Activated naive CD8-positive, alpha-beta T cell treated with anti-CD3 and anti-CD28 coated beads, Interleukin-2, amount 10 ng/mL, durations not matched to agents 7 days and 5 days (primary cell): ENCODE results near the gene FOXN4. TPM values are rescaled to one million over a fixed set of nuclear protein-coding genes. Genes with fewer than 3 reads are reported as not detected.

Experiments
- ATAC-seq: fragments of 150-1000 bp; cut with Tn5 transposase; one replicate; pipeline ENCODE4 v1.10.0; 2021; ENCODE audit warnings: low read depth, moderate library complexity
- POLR2A ChIA-PET: fragments of 350-600 bp; sonication (Branson Sonifier 250); formaldehyde crosslinking; loops from one replicate; lab custom pipeline; 2021; ENCODE audit warnings: antibody characterized with exemption; lab: Charles Lee
- DNase-seq: peaks from one replicate; pipeline ENCODE4 v3.0.0; 2021
- H3K27ac Mint-ChIP-seq: one replicate; pipeline ENCODE4 v1.8.0; 2022; ENCODE audit warnings: mild to moderate bottlenecking, mixed read lengths
- H3K27me3 Mint-ChIP-seq: one replicate; pipeline ENCODE4 v1.8.0; 2022; ENCODE audit warnings: mild to moderate bottlenecking, moderate library complexity, mixed read lengths
- H3K36me3 Mint-ChIP-seq: one replicate; pipeline ENCODE4 v1.8.0; 2021; ENCODE audit warnings: mild to moderate bottlenecking, mixed read lengths
- H3K4me1 Mint-ChIP-seq: one replicate; pipeline ENCODE4 v1.8.0; 2021; ENCODE audit warnings: mixed read lengths
- H3K4me3 Mint-ChIP-seq: one replicate; pipeline ENCODE4 v1.8.0; 2022; ENCODE audit warnings: mild to moderate bottlenecking, moderate library complexity, mixed read lengths
- H3K9me3 Mint-ChIP-seq: one replicate; pipeline ENCODE4 v1.8.0; 2021; ENCODE audit warnings: mixed read lengths
- total RNA-seq, 2 experiments: library from RNA; stranded (reverse); gene quantifications; one replicate each; pipeline ENCODE4 v1.2.3, GENCODE V29; 2021

FOXN4 gene
- total RNA-seq, 2 experiments from 2014 or later = not detected

- ATAC-seq (no peak), DNase-seq (no peak)
- H3K36me3 Mint-ChIP-seq = no peaks in the 10 kb centered on the region
- peaks cover 6% of the 10 kb centered on the region for H3K27me3 Mint-ChIP-seq
- H3K27ac Mint-ChIP-seq = no peak overlapping the region
- POLR2A ChIA-PET = no interaction called here
- H3K4me1 Mint-ChIP-seq = no peaks in the 10 kb centered on the region
- H3K9me3 Mint-ChIP-seq = peaks cover 2% of the 10 kb centered on the region
- no peak overlapping the region for H3K4me3 Mint-ChIP-seq
These were observed 39.7 kb downstream of the FOXN4 start for GRCh38 chr12:109269428-109269827.

- H3K4me3 Mint-ChIP-seq = no peak overlapping the region
- no peaks in the 10 kb centered on the region for H3K36me3 Mint-ChIP-seq
- DNase-seq = no peak
- H3K27me3 Mint-ChIP-seq = peaks cover 4% of the 10 kb centered on the region
- POLR2A ChIA-PET = no interaction called here
- H3K27ac Mint-ChIP-seq = no peak overlapping the region
- no peaks in the 10 kb centered on the region for H3K4me1 Mint-ChIP-seq
- peaks cover 2% of the 10 kb centered on the region for H3K9me3 Mint-ChIP-seq
- no peak for ATAC-seq
These were observed 40.2 kb downstream of the FOXN4 start for GRCh38 chr12:109268896-109269295.

GRCh38 chr12:109267361-109267760, 41.7 kb downstream of the FOXN4 start:
- ATAC-seq = no peak
- peaks cover 4% of the 10 kb centered on the region for H3K27me3 Mint-ChIP-seq
- DNase-seq = no peak
- no peak overlapping the region for H3K4me3 Mint-ChIP-seq
- no peaks in the 10 kb centered on the region for H3K4me1 Mint-ChIP-seq
- no peak overlapping the region for H3K27ac Mint-ChIP-seq
- POLR2A ChIA-PET = no interaction called here
- peaks cover 3% of the 10 kb centered on the region for H3K36me3 Mint-ChIP-seq
- H3K9me3 Mint-ChIP-seq = peaks cover 2% of the 10 kb centered on the region

- Mint-ChIP-seq H3K36me3 (peaks cover 3% of the 10 kb centered on the region), H3K27me3 (no peaks in the 10 kb centered on the region), H3K27ac (no peak overlapping the region), H3K9me3 (peaks cover 2% of the 10 kb centered on the region), H3K4me1 (no peaks in the 10 kb centered on the region), H3K4me3 (no peak overlapping the region)
- DNase-seq = no peak
- no peak for ATAC-seq
- POLR2A ChIA-PET = no interaction called here
These were observed 42.8 kb downstream of the FOXN4 start for GRCh38 chr12:109266106-109266879.

- no peak for DNase-seq
- no peak overlapping the region for H3K4me3 Mint-ChIP-seq
- H3K27ac Mint-ChIP-seq = no peak overlapping the region
- peaks cover 5% of the 10 kb centered on the region for H3K36me3 Mint-ChIP-seq
- H3K9me3 Mint-ChIP-seq = no peaks in the 10 kb centered on the region
- no peaks in the 10 kb centered on the region for H3K4me1 Mint-ChIP-seq
- no peaks in the 10 kb centered on the region for H3K27me3 Mint-ChIP-seq
- POLR2A ChIA-PET = no interaction called here
- no peak for ATAC-seq
These were observed 44.0 kb downstream of the FOXN4 start for GRCh38 chr12:109264943-109265650.

GRCh38 chr12:109264095-109264942, 44.8 kb downstream of the FOXN4 start:
- POLR2A ChIA-PET = no interaction called here
- DNase-seq = peak; percentile 50
- Mint-ChIP-seq H3K36me3 (peaks cover 5% of the 10 kb centered on the region), H3K4me1 (no peaks in the 10 kb centered on the region), H3K27ac (no peak overlapping the region), H3K27me3 (no peaks in the 10 kb centered on the region), H3K4me3 (no peak overlapping the region), H3K9me3 (no peaks in the 10 kb centered on the region)
- ATAC-seq = peak; percentile 45

- no peaks in the 10 kb centered on the region for H3K4me1 Mint-ChIP-seq
- no peaks in the 10 kb centered on the region for H3K27me3 Mint-ChIP-seq
- POLR2A ChIA-PET = no interaction called here
- DNase-seq (no peak), ATAC-seq (no peak)
- no peak overlapping the region for H3K27ac Mint-ChIP-seq
- H3K4me3 Mint-ChIP-seq = no peak overlapping the region
- H3K9me3 Mint-ChIP-seq = no peaks in the 10 kb centered on the region
- H3K36me3 Mint-ChIP-seq = peaks cover 5% of the 10 kb centered on the region
These were observed 45.6 kb downstream of the FOXN4 start for GRCh38 chr12:109263439-109263838.

- Mint-ChIP-seq H3K27me3 (no peaks in the 10 kb centered on the region), H3K27ac (no peak overlapping the region), H3K4me1 (no peaks in the 10 kb centered on the region), H3K4me3 (no peak overlapping the region), H3K36me3 (peaks cover 5% of the 10 kb centered on the region), H3K9me3 (no peaks in the 10 kb centered on the region)
- DNase-seq = no peak
- no peak for ATAC-seq
- POLR2A ChIA-PET = interaction anchor here (0.6 kb wide), 1 partner anchor 1871 kb away, joined by 3 read pairs; no protein-coding TSS in a partner anchor
These were observed 47.1 kb downstream of the FOXN4 start for GRCh38 chr12:109261939-109262338.

GRCh38 chr12:109261087-109261486, 48.0 kb downstream of the FOXN4 start:
- ATAC-seq (no peak), DNase-seq (no peak)
- Mint-ChIP-seq H3K4me1 (no peaks in the 10 kb centered on the region), H3K36me3 (peaks cover 5% of the 10 kb centered on the region), H3K9me3 (no peaks in the 10 kb centered on the region), H3K4me3 (no peak overlapping the region), H3K27ac (no peak overlapping the region), H3K27me3 (no peaks in the 10 kb centered on the region)
- POLR2A ChIA-PET = no interaction called here

- Mint-ChIP-seq H3K36me3 (peaks cover 17% of the 10 kb centered on the region), H3K9me3 (peaks cover 4% of the 10 kb centered on the region), H3K4me3 (no peak overlapping the region), H3K4me1 (no peaks in the 10 kb centered on the region), H3K27me3 (no peaks in the 10 kb centered on the region), H3K27ac (no peak overlapping the region)
- ATAC-seq (no peak), DNase-seq (no peak)
- POLR2A ChIA-PET = no interaction called here
These were observed 49.6 kb downstream of the FOXN4 start for GRCh38 chr12:109259545-109259895.

- no peaks in the 10 kb centered on the region for H3K27me3 Mint-ChIP-seq
- H3K36me3 Mint-ChIP-seq = peaks cover 20% of the 10 kb centered on the region
- no peaks in the 10 kb centered on the region for H3K4me1 Mint-ChIP-seq
- ATAC-seq = no peak
- peaks cover 7% of the 10 kb centered on the region for H3K9me3 Mint-ChIP-seq
- POLR2A ChIA-PET = no interaction called here
- DNase-seq = no peak
- H3K27ac Mint-ChIP-seq = no peak overlapping the region
- no peak overlapping the region for H3K4me3 Mint-ChIP-seq
These were observed 50.2 kb downstream of the FOXN4 start for GRCh38 chr12:109258607-109259544.

- Mint-ChIP-seq H3K36me3 (peaks cover 22% of the 10 kb centered on the region), H3K27me3 (no peaks in the 10 kb centered on the region), H3K4me1 (no peaks in the 10 kb centered on the region), H3K4me3 (no peak overlapping the region), H3K27ac (no peak overlapping the region), H3K9me3 (peaks cover 10% of the 10 kb centered on the region)
- no peak for DNase-seq
- POLR2A ChIA-PET = no interaction called here
- ATAC-seq = no peak
These were observed 50.9 kb downstream of the FOXN4 start for GRCh38 chr12:109258201-109258600.

GRCh38 chr12:109256011-109256410, 53.1 kb downstream of the FOXN4 start:
- Mint-ChIP-seq H3K36me3 (peaks cover 26% of the 10 kb centered on the region), H3K27me3 (no peaks in the 10 kb centered on the region), H3K4me3 (no peak overlapping the region), H3K4me1 (no peaks in the 10 kb centered on the region), H3K9me3 (peaks cover 13% of the 10 kb centered on the region), H3K27ac (no peak overlapping the region)
- POLR2A ChIA-PET = no interaction called here
- no peak for ATAC-seq
- DNase-seq = no peak
